Activated CD8-positive, alpha-beta T cell treated with anti-CD3 and anti-CD28 coated beads for 36 hours (primary cell): ENCODE results near the gene GSPT1. TPM values are rescaled to one million over a fixed set of nuclear protein-coding genes. Genes with fewer than 3 reads are reported as not detected.

ENCODE experiments used
- ATAC-seq: fragments of 200-7000 bp; cut with Tn5 transposase; one replicate; pipeline ENCODE4 v1.10.0; 2021; ENCODE audit warnings: mild to moderate bottlenecking, moderate library complexity
- CTCF ChIA-PET: fragments of 350-600 bp; sonication (Branson Sonifier 250); formaldehyde crosslinking; loops from one replicate; lab custom pipeline; 2021; ENCODE audit warnings: antibody characterized with exemption; lab: Charles Lee
- POLR2A ChIA-PET: fragments of 350-600 bp; sonication (Branson Sonifier 250); formaldehyde crosslinking; loops from one replicate; lab custom pipeline; 2021; ENCODE audit warnings: antibody characterized with exemption; lab: Charles Lee
- DNase-seq: peaks from one replicate; pipeline ENCODE4 v3.0.0-alpha.2; 2020
- H3K27ac Mint-ChIP-seq: one replicate; pipeline ENCODE4 v1.8.0; 2021; ENCODE audit warnings: mild to moderate bottlenecking, mixed read lengths
- H3K27me3 Mint-ChIP-seq: one replicate; pipeline ENCODE4 v1.8.0; 2021; ENCODE audit warnings: mixed read lengths
- H3K36me3 Mint-ChIP-seq: one replicate; pipeline ENCODE4 v1.8.0; 2021; ENCODE audit warnings: low read depth, mixed read lengths
- H3K4me1 Mint-ChIP-seq: one replicate; pipeline ENCODE4 v1.8.0; 2021; ENCODE audit warnings: low read depth, mixed read lengths
- H3K4me3 Mint-ChIP-seq: one replicate; pipeline ENCODE4 v1.8.0; 2021; ENCODE audit warnings: mild to moderate bottlenecking, moderate library complexity, mixed read lengths
- H3K9me3 Mint-ChIP-seq: one replicate; pipeline ENCODE4 v1.8.0; 2021; ENCODE audit warnings: mixed read lengths
- intact Hi-C: fragments of 100-400 bp; cut with micrococcal nuclease; formaldehyde crosslinking; loops from one replicate; pipeline ENCODE4 v1.10.0; 2022
- total RNA-seq, 2 experiments: library from RNA; stranded (reverse); gene quantifications; one replicate each; pipeline ENCODE4 v1.2.3, GENCODE V29; 2021
- TF ChIP-seq, protein P1 (sequence below): fragments of 200-600 bp; IDR thresholded peaks from one replicate; pipeline ENCODE4 v1.8.0; 2022; ENCODE audit warnings: antibody characterized with exemption, mild to moderate bottlenecking

Gene GSPT1
- total RNA-seq, 2 experiments from 2014 or later: 202 to 204 TPM

- Mint-ChIP-seq H3K27ac (no peak overlapping the region), H3K4me3 (no peak overlapping the region), H3K4me1 (no peaks in the 10 kb centered on the region), H3K9me3 (no peaks in the 10 kb centered on the region), H3K36me3 (peaks cover 46% of the 10 kb centered on the region), H3K27me3 (no peaks in the 10 kb centered on the region)
- TF ChIP-seq, protein P1, sequence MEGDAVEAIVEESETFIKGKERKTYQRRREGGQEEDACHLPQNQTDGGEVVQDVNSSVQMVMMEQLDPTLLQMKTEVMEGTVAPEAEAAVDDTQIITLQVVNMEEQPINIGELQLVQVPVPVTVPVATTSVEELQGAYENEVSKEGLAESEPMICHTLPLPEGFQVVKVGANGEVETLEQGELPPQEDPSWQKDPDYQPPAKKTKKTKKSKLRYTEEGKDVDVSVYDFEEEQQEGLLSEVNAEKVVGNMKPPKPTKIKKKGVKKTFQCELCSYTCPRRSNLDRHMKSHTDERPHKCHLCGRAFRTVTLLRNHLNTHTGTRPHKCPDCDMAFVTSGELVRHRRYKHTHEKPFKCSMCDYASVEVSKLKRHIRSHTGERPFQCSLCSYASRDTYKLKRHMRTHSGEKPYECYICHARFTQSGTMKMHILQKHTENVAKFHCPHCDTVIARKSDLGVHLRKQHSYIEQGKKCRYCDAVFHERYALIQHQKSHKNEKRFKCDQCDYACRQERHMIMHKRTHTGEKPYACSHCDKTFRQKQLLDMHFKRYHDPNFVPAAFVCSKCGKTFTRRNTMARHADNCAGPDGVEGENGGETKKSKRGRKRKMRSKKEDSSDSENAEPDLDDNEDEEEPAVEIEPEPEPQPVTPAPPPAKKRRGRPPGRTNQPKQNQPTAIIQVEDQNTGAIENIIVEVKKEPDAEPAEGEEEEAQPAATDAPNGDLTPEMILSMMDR: no peak
- intact Hi-C loops: no loop called here
- ATAC-seq (no peak), DNase-seq (no peak)
- ChIA-PET CTCF (no interaction called here), POLR2A (interaction anchor here (0.6 kb wide), 1 partner anchor 381 kb away, joined by 4 read pairs; no protein-coding TSS in a partner anchor)
These were observed 28.9 kb downstream of the GSPT1 start for GRCh38 chr16:11886881-11887280.

DNA sequence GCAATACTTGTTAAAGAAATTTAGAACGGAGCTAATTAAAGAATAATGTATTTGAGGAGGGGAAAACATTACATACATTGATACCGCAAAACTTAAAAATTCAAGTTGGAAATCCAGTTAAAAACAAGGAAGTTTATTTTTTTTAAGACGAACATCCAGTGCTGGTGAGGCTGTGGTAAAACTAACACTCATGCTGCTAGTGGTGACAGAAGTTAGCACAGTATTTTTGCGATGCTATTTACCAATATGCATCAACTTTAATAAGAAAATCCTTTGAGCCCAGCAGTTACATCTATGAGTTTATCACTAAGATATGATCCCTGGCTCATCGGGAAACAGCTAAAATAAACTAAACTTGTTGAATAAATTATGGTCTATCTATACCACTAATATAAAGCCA is 31.7 kb downstream of the GSPT1 start:
- intact Hi-C loops: no loop called here
- DNase-seq (no peak), ATAC-seq (no peak)
- CTCF ChIA-PET: interaction anchor here (1.2 kb wide), 1 partner anchor 11 kb away, joined by 3 read pairs; no protein-coding TSS in a partner anchor
- peaks cover 46% of the 10 kb centered on the region for H3K36me3 Mint-ChIP-seq
- no peak overlapping the region for H3K27ac Mint-ChIP-seq
- H3K4me3 Mint-ChIP-seq: no peak overlapping the region
- POLR2A ChIA-PET: interaction anchor here (1.0 to 1.6 kb wide), 3 partner anchors 9 to 20 kb away, joined by 3 to 5 read pairs (median 4); no protein-coding TSS in a partner anchor
- H3K9me3 Mint-ChIP-seq: no peaks in the 10 kb centered on the region
- H3K4me1 Mint-ChIP-seq: peaks cover 4% of the 10 kb centered on the region
- TF ChIP-seq, protein P1: no peak
- no peaks in the 10 kb centered on the region for H3K27me3 Mint-ChIP-seq

DNA sequence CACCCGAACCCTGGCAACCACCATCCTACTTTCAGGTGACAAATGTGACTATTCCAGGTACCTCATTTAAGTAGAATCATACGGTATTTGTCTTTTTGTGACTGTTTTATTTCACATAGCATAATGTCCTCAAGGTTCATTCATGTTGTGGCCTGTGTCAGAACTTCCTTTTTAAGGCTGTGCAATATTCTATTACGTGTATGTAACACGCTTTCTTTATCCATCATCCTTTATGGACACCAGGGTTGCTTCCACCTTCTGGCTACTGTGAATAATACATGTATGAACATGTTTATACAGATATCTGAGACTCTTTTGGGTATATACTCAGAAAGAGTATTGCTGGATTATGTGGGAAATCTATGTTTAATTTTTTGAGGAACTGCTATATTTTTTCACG is 35.7 kb downstream of the GSPT1 start:
- Mint-ChIP-seq H3K27me3 (no peaks in the 10 kb centered on the region), H3K9me3 (no peaks in the 10 kb centered on the region), H3K27ac (peak overlapping the region; percentile 32), H3K4me3 (no peak overlapping the region), H3K36me3 (peaks cover 42% of the 10 kb centered on the region), H3K4me1 (peaks cover 4% of the 10 kb centered on the region)
- intact Hi-C loops: no loop called here
- DNase-seq (no peak), ATAC-seq (no peak)
- ChIA-PET POLR2A (no interaction called here), CTCF (no interaction called here)
- TF ChIP-seq, protein P1: no peak

GRCh38 chr16:11877374-11877773 is 38.4 kb downstream of the GSPT1 start:
- CTCF ChIA-PET: interaction anchor here (1.4 kb wide), 1 partner anchor 191 kb away, joined by 3 read pairs; no protein-coding TSS in a partner anchor
- no peak overlapping the region for H3K4me3 Mint-ChIP-seq
- POLR2A ChIA-PET: no interaction called here
- H3K9me3 Mint-ChIP-seq: no peaks in the 10 kb centered on the region
- TF ChIP-seq, protein P1: no peak
- no peak overlapping the region for H3K27ac Mint-ChIP-seq
- ATAC-seq (no peak), DNase-seq (no peak)
- H3K27me3 Mint-ChIP-seq: no peaks in the 10 kb centered on the region
- H3K4me1 Mint-ChIP-seq: peaks cover 4% of the 10 kb centered on the region
- intact Hi-C loops: no loop called here
- peaks cover 45% of the 10 kb centered on the region for H3K36me3 Mint-ChIP-seq

DNA sequence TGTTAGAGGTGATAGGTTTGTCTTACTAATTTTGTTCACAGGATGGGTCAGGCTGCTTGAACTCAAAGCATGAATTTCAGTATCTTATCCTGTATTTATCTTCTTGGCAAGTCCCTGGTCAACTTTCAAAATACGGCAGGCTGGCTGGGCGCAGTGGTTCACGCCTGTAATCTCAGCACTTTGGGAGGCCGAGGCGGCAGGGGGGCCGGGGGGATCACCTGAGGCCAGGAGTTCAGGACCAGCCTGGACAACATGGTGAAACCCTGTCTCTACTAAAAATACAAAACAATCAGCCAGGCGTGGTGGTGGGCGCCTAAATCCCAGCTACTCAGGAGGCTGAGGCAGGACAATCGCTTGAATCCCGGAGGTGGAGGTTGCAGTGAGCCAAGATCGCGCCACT is 39.5 kb downstream of the GSPT1 start:
- Mint-ChIP-seq H3K36me3 (peaks cover 43% of the 10 kb centered on the region), H3K27me3 (no peaks in the 10 kb centered on the region), H3K4me3 (no peak overlapping the region), H3K27ac (peak overlapping the region; percentile 1), H3K4me1 (peaks cover 4% of the 10 kb centered on the region), H3K9me3 (no peaks in the 10 kb centered on the region)
- ChIA-PET CTCF (interaction anchor here (0.8 kb wide), 1 partner anchor 26 kb away, joined by 3 read pairs; no protein-coding TSS in a partner anchor), POLR2A (interaction anchor here (0.9 kb wide), 1 partner anchor 18 kb away, joined by 3 read pairs; no protein-coding TSS in a partner anchor)
- no peak for DNase-seq
- no peak for ATAC-seq
- TF ChIP-seq, protein P1: no peak
- intact Hi-C loops: no loop called here
